NCI-H2029 (cell line): ENCODE results near the gene SLMAP.

Source experiments
- DNase-seq: peaks from one replicate; lab custom pipeline; 2025; lab: John Stamatoyannopoulos, UW

The SLMAP gene

DNA sequence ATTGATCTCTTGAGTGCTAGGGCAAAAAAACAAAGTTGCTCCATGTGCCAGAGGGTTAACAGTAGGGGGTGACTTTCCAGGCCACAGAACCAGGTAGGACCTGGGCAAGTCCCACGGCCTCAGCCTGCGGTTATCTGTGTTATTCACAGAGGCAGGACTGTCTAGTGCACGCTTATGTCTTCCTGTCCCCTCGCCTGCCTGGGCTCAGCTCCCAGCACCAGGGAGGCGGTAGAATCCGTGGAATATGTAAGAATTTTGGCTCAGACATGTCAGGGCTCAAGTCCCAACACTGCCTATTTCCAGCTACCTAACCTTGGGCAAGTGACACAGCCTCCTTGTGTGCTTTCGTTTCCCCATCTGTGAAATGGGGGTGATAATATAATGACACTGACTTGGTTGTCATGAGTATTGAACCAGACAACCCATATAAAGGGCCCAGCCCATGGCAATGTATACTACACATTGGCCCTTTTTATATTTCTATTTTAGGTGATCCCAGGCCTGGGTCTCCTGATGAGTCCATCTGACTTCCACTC is 207.8 kb downstream of the SLMAP start:
- no peak for DNase-seq

DNA sequence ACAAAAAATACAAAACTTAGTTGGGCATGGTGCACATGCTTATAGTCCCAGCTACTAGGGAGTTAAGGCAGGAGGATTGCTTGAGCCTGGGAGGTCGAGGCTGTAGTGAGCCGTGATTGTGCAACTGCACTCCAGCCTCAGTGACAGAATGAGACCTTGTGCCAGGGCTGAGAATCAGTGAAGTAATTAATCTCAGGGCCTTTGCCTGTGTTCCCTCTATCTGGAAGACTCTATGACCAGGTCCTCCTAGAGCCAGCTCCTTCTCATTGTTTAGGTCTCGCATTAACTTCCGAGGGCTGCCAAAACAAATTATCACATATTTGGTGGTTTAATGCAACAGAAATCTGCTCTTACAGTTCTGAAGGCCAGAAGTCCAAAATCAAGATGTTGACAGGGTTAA is 210.7 kb downstream of the SLMAP start:
- no peak for DNase-seq

DNA sequence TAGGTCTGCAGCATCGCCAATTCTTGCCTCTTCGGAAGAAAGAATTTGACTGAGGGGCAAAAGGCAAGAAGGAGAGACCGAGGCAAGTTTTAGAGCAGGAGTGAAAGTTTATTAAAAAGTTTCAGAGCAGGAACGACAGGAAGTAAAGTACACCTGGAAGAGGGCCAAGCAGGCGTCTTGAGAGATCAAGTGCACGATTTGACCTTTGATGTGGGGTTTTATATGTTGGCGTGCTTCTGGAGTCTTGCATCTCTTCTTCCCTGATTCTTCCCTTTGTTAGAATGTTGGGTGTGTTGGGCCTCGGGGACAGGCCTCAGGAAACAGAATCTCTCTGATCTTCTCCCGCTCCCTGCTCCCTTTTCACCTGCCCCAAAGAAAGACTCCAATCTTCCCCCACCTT is 211.5 kb downstream of the SLMAP start:
- no peak for DNase-seq

DNA sequence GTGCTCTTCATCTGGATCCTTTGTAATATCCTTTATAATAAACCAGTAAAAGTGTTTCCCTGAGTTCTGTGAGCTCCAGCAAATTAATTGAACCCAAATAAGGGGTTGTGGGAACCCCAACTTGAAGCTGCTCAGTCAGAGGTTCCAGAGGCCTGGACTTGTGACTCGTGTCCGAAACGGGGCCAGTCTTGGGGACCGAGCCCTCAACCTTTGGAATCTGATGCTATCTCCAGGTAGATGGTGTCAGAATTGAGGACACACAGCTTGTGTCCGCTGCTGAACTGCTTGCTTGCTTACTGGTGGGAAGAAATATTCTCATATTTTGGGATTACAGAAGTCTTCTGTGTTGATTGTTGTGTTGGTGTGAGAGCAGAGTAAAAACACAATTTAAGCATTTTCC is 212.4 kb downstream of the SLMAP start:
- no peak for DNase-seq

DNA sequence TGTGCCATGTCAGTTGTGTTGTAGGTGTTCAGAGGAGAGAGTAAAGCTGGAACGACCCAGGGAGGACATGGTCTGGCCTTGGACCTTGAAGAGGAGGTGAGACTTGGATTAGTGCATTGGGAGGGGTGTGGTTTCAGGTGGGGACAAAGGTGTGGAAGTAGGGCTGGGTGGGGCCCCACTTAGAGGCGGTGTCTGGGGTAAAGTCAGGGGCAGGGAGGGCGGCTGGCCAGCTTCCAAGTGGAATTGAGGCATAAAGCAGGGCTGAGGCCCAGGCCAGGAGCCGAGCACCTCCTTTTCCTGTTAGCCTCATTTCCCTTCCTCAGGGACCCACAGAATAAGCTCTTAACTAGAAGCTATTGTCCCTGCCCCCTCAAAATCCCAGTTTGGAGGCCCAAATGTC is 215.9 kb downstream of the SLMAP start:
- DNase-seq: no peak

DNA sequence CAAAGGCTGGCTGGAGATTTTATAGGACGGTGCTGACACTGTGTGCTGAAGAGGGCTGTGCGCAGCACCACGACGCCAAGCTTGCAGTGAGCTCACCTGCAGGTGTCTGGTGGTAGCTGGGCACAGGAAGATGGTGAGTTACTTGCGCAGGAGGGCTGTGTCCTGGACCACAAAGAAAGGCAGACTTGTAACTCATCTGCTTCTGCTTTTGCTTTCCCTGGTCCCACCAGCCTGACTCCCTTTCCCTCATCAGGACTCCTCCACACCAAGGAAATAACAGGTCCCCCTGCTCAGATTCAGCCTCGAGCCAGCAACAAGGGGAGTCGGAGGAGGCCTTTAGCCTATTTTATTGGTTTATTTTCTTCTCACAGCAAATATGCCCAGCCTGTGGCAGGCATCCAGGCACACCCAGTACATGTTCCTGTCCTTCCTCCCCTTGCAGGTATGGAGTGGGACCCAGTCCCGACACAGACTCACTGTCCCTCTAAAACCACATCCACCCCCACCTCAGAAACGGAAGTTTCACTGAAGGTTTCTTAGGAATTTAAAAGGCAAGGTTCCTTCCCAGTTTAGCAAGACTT is 216.5 kb downstream of the SLMAP start:
- no peak for DNase-seq

DNA sequence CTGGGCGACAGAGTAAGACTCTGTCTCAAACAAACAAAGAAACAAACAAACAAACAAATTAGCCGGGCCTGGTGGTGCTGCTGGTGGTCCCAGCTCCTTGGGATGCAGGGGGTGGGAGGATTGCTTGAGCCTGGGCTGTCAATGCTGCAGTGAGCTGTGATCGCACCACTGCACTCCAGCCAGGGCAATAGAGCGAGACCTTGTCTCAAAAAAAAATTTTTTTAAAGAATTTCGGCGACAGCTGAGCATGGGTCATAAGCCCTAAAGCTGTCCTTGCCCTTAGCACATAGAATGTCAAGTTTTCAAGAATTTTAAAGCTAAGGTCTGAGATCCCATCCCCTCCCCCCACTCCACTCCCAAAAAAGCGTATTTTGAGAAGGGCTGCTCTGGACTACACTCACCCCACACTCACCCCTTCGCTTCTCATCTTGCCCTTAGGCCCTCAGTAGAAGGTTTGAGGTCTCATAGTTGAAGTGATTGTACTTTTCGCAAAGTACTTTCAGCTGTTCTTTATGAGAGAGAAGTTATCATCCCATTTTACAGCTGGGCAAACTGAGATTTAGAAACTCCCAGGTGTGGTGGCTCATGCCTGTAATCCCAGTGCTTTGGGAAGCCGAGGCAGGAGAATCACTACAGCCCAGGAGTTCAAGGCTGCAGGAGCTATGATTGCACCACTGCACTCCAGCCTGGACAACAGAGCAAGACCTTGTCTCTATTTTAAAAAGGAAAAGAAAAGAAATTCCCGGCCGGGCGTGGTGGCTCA is 217.8 kb downstream of the SLMAP start:
- DNase-seq: no peak

DNA sequence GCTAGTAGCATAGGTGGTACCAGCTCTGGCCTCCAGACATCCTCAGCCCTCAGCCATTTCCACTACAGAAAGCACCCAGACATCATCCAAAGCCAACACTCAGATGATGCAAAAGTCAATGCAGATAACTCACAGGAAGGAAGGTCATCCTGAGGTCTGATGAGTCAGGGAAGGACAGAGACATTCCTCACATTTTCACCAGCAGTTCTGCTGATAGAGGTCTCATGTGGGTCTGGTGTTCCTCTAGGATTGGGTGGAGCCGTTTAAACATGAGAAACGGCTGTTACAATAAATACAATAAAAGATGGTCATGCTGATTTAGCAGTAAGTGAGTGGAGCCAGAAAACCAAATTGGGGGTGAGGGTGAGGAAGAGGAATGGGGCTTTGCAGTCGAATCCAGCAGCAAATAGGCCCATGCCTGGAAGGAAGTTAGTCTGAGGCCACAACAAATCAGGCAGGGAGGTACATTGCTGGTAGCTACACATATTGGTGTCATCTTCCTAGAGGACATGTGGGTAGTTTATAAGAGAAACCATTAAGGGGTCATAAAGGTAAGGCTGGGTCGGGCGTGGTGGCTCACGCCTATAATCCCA is 218.8 kb downstream of the SLMAP start:
- no peak for DNase-seq

DNA sequence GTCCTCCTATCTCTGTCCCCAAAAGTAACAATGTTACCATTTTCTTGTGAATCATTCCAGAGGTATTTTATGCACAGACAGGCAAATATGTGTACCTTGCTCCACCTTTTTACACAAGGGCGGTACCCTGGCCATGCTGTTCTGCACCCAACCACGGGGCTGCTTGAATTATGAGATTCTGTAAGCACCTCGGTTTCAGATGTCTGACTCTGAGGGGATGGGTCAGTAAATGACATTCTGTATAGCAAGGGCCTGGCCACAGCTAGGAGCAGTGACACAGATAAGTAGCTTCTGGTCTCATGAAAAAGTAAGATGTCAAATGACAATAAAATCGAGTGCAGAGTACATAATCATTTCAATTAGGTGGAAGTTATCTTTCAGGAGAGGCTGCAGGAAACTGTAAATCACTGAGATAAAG is 221.7 kb downstream of the SLMAP start:
- no peak for DNase-seq

DNA sequence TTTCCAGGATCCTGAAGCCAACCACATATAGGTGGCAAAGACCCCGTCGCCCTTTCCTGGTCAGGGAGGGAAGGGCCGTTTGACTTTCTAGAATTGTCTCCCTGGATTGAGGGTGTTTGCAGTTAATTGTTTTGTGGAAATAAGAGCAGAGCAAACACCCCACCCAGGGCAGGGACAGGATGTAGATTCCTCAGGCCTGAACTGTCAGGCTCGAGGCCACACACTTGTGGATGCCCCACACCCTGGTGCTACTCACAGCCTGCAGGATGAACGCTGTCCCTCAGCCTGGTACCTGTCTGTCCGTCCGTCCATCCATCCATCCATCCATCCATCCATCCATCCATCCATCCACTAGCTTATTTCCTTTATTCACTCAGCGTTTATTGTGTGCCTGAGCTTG is 222.2 kb downstream of the SLMAP start:
- no peak for DNase-seq
